Body of pancreas (tissue), 4 donors: ENCODE measurements around the gene FABP2. TPM values are rescaled to one million over a fixed set of nuclear protein-coding genes. Genes with fewer than 3 reads are reported as not detected.

Experiments
- ATAC-seq: fragments of 150-250 bp; one replicate; pipeline ENCODE4 v1.9.1; 2016
- DNase-seq, 4 donors: peaks; one replicate each; pipeline ENCODE4 v3.0.0-alpha.2; 2019
- H3K27ac ChIP-seq, 4 donors: fragments of 200-600 bp; sonication (generic); 1 replicate in 3 of 4; 2 replicates in 1 of 4; pipeline versions ENCODE4 v1.5.1 to v1.6.1; 2016 to 2019; ENCODE audit warnings: mild to moderate bottlenecking in 1 of 4, mixed read lengths in 1 of 4, moderate library complexity in 1 of 4
- H3K27me3 ChIP-seq, 2 donors: fragments of 200-600 bp; sonication (generic); one replicate each; pipeline ENCODE4 v1.6.0; 2016; ENCODE audit warnings: mild to moderate bottlenecking in 1 of 2
- H3K36me3 ChIP-seq, 2 donors: fragments of 200-600 bp; sonication (generic); replicated peaks in 1 of 2; 2 replicates each; pipeline ENCODE4 v1.5.1; 2016; ENCODE audit warnings: low read depth in 2 of 2; ENCODE audit not compliant: insufficient read depth in 1 of 2
- H3K4me1 ChIP-seq: fragments of 200-600 bp; sonication (generic); one replicate; pipeline ENCODE4 v1.6.0; 2016
- H3K4me3 ChIP-seq, 2 donors: fragments of 200-600 bp; sonication (generic); 1 replicate in 1 of 2; 2 replicates in 1 of 2; pipeline ENCODE4 v1.5.1; 2016 to 2019
- H3K9me3 ChIP-seq, 3 donors: fragments of 200-600 bp; sonication (generic); 1 replicate in 2 of 3; 2 replicates in 1 of 3; pipeline ENCODE4 v1.5.1; 2016
- POLR2A ChIP-seq, 3 donors: fragments of 450-650 bp; IDR thresholded peaks; one replicate each; pipeline ENCODE4 v1.6.1; 2016; ENCODE audit warnings: antibody characterized with exemption in 3 of 3, mild to moderate bottlenecking in 2 of 3
- WGBS, 2 donors: methylation state at CpG; one replicate each; pipeline ENCODE4 v1.1.5; 2017; 5-methylcytosine and 5-hydroxymethylcytosine counted together
- intact Hi-C: fragments of 100-400 bp; cut with DNase I; formaldehyde crosslinking; loops from one replicate; pipeline ENCODE4 v1.15.1; 2023
- total RNA-seq, 2 donors: library from RNA; depleted of rRNA; stranded (reverse); fragments of >200 nt; gene quantifications; one replicate each; pipeline ENCODE4 v1.1.0, GENCODE V29; 2016
- TF ChIP-seq, protein P1 (sequence below), 7 experiments: fragments of 450-650 bp in 4 of 7; fragments of 200-600 bp in 3 of 7; sonication (generic) in 3 of 7; IDR thresholded peaks; one replicate each; pipeline ENCODE4 v1.5.1; 2016 to 2019; ENCODE audit warnings: antibody characterized with exemption in 7 of 7

The FABP2 gene
- total RNA-seq, 2 donors from 2014 or later: not detected

DNA sequence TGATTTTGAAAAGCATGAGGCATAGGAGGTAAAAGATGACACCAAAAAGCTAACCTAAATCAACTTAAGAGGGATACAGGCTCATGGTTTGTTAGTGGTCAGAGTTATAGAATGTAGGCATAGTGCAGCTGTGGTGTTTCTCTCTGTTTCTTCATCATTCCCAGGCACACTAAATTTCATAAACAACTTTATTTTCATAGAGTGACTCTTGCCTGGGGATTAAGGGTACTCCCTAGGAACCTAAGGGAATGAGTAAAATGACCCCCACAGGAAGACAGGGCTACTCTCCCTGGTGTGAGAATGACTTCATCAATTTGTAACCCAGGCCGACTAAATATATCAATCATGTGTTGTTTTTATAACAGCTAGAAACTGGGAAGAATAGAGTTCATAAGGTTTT, 11.1 kb downstream of the FABP2 start:
- no peaks in the 10 kb centered on the region for H3K4me1 ChIP-seq
- H3K36me3 ChIP-seq: no peaks in the 10 kb centered on the region
- ATAC-seq (no peak), DNase-seq (no peak)
- H3K27me3 ChIP-seq: no peaks in the 10 kb centered on the region
- H3K4me3 ChIP-seq: no peak overlapping the region
- intact Hi-C loops: no loop called here
- 58 to 68% methylated on average over 1 of the region's 1 CpG for WGBS, 2 donors
- TF ChIP-seq POLR2A (IDR thresholded peaks at IDR 0.05): no peak
- TF ChIP-seq, protein P1, sequence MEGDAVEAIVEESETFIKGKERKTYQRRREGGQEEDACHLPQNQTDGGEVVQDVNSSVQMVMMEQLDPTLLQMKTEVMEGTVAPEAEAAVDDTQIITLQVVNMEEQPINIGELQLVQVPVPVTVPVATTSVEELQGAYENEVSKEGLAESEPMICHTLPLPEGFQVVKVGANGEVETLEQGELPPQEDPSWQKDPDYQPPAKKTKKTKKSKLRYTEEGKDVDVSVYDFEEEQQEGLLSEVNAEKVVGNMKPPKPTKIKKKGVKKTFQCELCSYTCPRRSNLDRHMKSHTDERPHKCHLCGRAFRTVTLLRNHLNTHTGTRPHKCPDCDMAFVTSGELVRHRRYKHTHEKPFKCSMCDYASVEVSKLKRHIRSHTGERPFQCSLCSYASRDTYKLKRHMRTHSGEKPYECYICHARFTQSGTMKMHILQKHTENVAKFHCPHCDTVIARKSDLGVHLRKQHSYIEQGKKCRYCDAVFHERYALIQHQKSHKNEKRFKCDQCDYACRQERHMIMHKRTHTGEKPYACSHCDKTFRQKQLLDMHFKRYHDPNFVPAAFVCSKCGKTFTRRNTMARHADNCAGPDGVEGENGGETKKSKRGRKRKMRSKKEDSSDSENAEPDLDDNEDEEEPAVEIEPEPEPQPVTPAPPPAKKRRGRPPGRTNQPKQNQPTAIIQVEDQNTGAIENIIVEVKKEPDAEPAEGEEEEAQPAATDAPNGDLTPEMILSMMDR (IDR thresholded peaks at IDR 0.05): no peak
- H3K9me3 ChIP-seq: no peaks in the 10 kb centered on the region
- H3K27ac ChIP-seq: no peak overlapping the region

DNA sequence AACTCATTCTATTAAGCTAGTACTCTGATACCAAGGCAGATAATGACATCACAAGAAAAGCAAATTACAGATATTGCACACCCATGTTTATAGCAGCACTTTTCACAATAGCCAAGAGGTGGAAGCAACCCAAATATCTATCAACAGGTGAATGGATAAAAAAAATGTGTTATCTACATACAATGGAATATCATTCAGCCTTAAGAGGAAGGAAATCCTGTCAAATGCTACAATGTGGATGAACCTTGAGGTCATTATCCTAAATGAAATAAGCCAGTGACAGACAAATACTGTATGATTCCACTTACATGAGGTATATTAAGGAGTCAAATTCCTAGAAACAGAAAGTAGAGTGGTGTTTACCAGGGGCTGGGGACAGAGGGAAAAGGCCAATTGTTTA, 14.3 kb downstream of the FABP2 start:
- Histone ChIP-seq H3K27me3 (no peaks in the 10 kb centered on the region), H3K4me3 (no peak overlapping the region), H3K4me1 (no peaks in the 10 kb centered on the region), H3K36me3 (no peaks in the 10 kb centered on the region), H3K27ac (no peak overlapping the region), H3K9me3 (no peaks in the 10 kb centered on the region)
- no peak for TF ChIP-seq POLR2A (IDR thresholded peaks at IDR 0.05)
- TF ChIP-seq, protein P1 (IDR thresholded peaks at IDR 0.05): no peak
- intact Hi-C loops: no loop called here
- no peak for ATAC-seq
- no peak for DNase-seq

DNA sequence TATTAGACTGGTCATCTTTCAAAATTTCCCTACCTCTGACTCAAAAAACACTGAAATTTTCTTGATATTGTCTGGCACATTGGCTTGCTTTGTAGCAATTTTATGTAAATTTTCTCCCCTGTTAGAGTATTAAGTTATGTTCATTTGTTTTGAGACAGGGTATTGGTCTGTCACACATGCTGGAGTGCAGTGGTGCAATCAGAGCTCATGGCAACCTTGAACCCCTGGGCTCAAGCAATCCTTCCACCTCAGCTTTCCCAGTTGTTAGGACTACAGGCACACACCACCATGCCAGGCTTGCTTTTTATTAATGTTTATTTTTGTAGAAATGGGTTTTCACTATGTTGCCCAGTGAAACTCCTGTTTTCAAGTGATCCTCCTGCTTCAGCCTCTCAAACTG, 17.5 kb downstream of the FABP2 start:
- ATAC-seq: no peak
- Histone ChIP-seq H3K27me3 (no peaks in the 10 kb centered on the region), H3K36me3 (no peaks in the 10 kb centered on the region), H3K27ac (no peak overlapping the region), H3K9me3 (no peaks in the 10 kb centered on the region), H3K4me3 (no peak overlapping the region), H3K4me1 (peaks cover 7% of the 10 kb centered on the region)
- TF ChIP-seq, protein P1 (IDR thresholded peaks at IDR 0.05): no peak
- no peak for TF ChIP-seq POLR2A (IDR thresholded peaks at IDR 0.05)
- no peak for DNase-seq
- intact Hi-C loops: no loop called here

DNA sequence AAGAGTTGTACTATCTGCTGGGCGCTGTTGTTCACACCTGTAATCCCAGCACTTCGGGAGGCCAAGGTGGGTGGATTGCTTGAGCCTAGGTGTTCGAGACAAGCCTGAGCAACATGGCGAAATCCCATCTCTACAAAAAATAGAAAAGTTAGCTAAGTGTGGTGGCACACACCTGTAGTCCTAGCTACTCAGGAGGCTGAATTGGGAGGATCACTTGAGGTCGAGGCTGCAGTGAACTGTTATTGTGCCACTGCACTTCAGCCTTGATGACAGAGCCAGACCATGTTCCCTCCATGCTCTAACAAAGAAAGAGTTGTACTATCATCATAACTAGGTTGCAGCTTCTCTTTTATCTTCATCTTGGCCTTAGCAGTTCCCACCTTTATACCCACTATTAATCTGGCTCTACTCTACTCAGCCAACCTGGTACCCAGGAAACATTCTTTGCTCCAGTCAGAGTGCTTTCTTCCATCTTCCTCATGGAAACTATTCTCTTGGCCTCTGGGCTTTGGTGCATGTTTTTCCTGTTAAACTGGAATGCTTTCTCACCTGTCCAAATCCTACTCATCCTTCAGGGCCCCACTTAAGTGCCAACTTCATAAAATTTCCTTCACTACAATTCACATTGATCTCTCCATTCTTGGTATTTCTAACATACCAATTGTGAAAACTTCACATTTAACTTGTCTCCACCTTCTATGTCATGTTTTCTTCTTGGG, 18.2 kb downstream of the FABP2 start:
- Histone ChIP-seq H3K9me3 (no peaks in the 10 kb centered on the region), H3K36me3 (no peaks in the 10 kb centered on the region), H3K27ac (no peak overlapping the region), H3K4me3 (no peak overlapping the region), H3K27me3 (no peaks in the 10 kb centered on the region), H3K4me1 (peaks cover 11% of the 10 kb centered on the region)
- DNase-seq (no peak), ATAC-seq (no peak)
- WGBS, 2 donors: 78 to 83% methylated on average over 5 of the region's 5 CpGs
- no peak for TF ChIP-seq POLR2A (IDR thresholded peaks at IDR 0.05)
- TF ChIP-seq, protein P1 (IDR thresholded peaks at IDR 0.05): no peak
- intact Hi-C loops: no loop called here
